ENCODE measurements around the gene DKKL1. TPM values are rescaled to one million over a fixed set of nuclear protein-coding genes. Genes with fewer than 3 reads are reported as not detected.
"Not testable (repeated sequence)": the region's sequence is repeated elsewhere in the genome, so short reads cannot be mapped to it uniquely, and the experiment has no call there.

Gene DKKL1
- total RNA-seq, 2 experiments from 2014 or later: not detected

- ChIA-PET CTCF (no interaction called here), POLR2A (interaction anchor here (1.0 kb wide), 1 partner anchor 25 kb away, joined by 3 read pairs; the partner anchor contains the start of gene CD37)
- H3K9me3 Mint-ChIP-seq: no peaks in the 10 kb centered on the region
- peaks cover 13% of the 10 kb centered on the region for H3K4me1 Mint-ChIP-seq
- no peak overlapping the region for H3K4me3 Mint-ChIP-seq
- DNase-seq: no peak
- H3K27ac Mint-ChIP-seq: no peak overlapping the region
- H3K36me3 Mint-ChIP-seq (ENCODE audit: low read depth): no peaks in the 10 kb centered on the region
- H3K27me3 Mint-ChIP-seq: peaks cover 50% of the 10 kb centered on the region
Observed at GRCh38 chr19:49359851-49360820, 3.5 kb upstream of the DKKL1 start.

DNA sequence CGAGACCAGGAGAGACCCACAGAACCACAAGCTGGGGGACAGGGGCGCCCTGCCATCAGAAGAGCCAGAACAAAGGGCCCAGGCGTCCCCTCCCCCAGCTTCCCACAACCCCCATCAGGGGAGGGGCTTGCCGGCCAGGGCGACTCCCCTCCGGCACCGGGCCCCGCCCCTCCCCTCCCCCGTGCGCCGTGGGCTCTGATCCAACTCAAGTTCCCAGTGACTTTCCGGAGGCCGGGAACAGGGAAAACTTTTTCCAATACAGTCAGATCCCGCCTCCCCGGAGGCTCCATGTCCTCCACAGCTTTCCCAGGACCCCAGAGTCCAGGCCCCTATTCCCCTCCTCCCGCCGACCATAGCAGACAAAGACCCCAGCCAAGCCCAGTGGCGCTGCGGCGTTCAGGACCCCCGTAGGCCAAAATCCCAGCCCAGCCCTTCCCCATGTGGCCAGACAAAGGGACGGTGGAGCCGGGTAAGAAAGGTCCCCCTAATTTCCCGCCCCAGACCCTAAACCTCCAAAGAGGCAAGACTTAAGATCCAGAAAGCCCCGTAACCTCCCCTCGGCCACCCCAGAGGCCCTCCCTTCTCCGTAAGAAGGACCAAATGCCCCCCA, 2.1 kb upstream of the DKKL1 start:
- H3K4me1 Mint-ChIP-seq: peaks cover 7% of the 10 kb centered on the region
- no peak overlapping the region for H3K4me3 Mint-ChIP-seq
- H3K27me3 Mint-ChIP-seq: peaks cover 43% of the 10 kb centered on the region
- no peaks in the 10 kb centered on the region for H3K9me3 Mint-ChIP-seq
- DNase-seq: no peak
- CTCF ChIA-PET: no interaction called here
- POLR2A ChIA-PET: no interaction called here
- no peaks in the 10 kb centered on the region for H3K36me3 Mint-ChIP-seq (ENCODE audit: low read depth)
- H3K27ac Mint-ChIP-seq: no peak overlapping the region

GRCh38 chr19:49362048-49362928, 1.4 kb upstream of the DKKL1 start, which contains the start of gene TEAD2:
TSS of gene TEAD2 (minus strand) at chr19:49362416. CDS start at chr19:49360075, 2,341 bp downstream.
- ChIA-PET POLR2A (no interaction called here), CTCF (interaction anchor here (0.8 kb wide), 1 partner anchor 36 kb away, joined by 4 read pairs; no protein-coding TSS in a partner anchor)
- Mint-ChIP-seq H3K4me1 (peaks cover 7% of the 10 kb centered on the region), H3K9me3 (no peaks in the 10 kb centered on the region), H3K36me3 (ENCODE audit: low read depth) (no peaks in the 10 kb centered on the region), H3K4me3 (no peak within 1 kb of the TSS), H3K27ac (no peak within 1 kb of the TSS), H3K27me3 (peaks cover 36% of the 10 kb centered on the region)
- no peak for DNase-seq

DNA sequence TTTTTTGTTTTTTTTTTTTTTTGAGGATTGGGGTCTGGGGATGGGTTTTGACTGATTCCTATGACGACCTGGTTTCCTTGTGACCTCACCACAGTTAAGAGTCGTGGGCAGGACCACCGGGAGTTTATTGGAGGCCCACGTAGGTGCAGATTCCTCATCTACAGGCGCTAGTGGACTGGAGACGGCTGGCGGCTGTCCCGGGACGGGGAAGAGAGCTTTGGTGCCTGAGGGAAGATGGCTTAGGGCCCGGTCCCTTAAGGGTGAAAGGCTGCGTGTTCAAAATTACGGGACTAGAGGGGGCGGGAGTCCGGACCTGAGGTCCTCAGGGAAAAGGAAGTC, 779 bp upstream of the DKKL1 start:
- Mint-ChIP-seq H3K9me3 (no peaks in the 10 kb centered on the region), H3K27ac (no peak overlapping the region), H3K4me1 (peaks cover 7% of the 10 kb centered on the region), H3K36me3 (ENCODE audit: low read depth) (no peaks in the 10 kb centered on the region), H3K4me3 (no peak overlapping the region), H3K27me3 (peaks cover 34% of the 10 kb centered on the region)
- POLR2A ChIA-PET: no interaction called here
- CTCF ChIA-PET: interaction anchor here (0.8 kb wide), 1 partner anchor 37 kb away, joined by 4 read pairs; no protein-coding TSS in a partner anchor
- no peak for DNase-seq

DNA sequence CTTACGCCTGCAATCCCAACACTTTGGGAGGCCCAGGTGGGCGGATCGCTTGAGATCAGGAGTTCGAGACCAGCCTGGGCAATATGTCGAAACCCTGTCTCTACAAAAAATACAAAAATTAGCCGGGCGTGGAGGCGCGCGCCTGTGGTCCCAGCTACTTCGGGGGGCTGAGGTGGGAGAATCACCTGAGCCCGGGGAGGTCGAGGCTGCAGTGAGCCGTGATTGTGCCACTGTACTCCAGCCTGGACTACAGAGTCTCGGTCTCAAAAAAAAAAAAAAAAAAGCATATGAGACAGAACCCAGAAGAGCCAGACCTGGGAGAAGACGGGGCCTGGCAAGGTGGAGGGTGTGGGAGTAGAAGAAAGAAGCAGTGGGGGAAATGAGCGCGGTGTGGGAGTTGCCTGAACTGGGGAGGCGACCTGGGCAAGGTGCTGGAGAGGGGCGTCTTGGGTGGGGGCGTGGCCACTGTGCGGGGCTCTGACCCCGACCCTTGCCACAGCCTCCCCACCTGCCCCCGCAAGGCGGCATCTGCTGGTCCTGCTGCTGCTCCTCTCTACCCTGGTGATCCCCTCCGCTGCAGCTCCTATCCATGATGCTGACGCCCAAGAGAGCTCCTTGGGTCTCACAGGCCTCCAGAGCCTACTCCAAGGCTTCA, 533 bp downstream of the DKKL1 start:
- POLR2A ChIA-PET: no interaction called here
- CTCF ChIA-PET: no interaction called here
- Mint-ChIP-seq H3K4me3 (no peak overlapping the region), H3K36me3 (ENCODE audit: low read depth) (no peaks in the 10 kb centered on the region), H3K27me3 (peaks cover 32% of the 10 kb centered on the region), H3K27ac (no peak overlapping the region), H3K9me3 (peaks cover 5% of the 10 kb centered on the region), H3K4me1 (peaks cover 7% of the 10 kb centered on the region)
- no peak for DNase-seq

DNA sequence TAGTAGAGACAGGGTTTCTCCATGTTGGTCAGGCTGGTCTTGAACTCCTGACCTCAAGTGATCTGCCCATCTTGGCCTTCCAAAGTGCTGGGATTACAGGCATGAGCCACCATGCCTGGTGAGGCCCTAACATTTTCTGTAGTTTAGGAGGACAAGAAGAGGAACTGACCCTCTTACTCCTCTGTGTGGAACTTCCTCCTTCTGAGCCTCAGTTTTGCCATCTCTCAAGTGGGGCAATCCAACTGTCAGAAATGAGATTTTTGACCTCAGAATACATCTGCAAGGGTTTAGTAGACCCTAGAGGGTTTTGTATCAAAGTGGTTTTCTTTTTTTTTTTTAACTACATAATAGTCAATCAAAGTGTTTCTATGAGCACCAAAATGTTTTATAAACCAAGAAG, 2.4 kb downstream of the DKKL1 start:
- Mint-ChIP-seq H3K4me3 (no peak overlapping the region), H3K27ac (no peak overlapping the region), H3K9me3 (peaks cover 13% of the 10 kb centered on the region), H3K27me3 (peaks cover 19% of the 10 kb centered on the region), H3K36me3 (ENCODE audit: low read depth) (no peaks in the 10 kb centered on the region), H3K4me1 (peaks cover 5% of the 10 kb centered on the region)
- CTCF ChIA-PET: interaction anchor here (0.6 to 1.5 kb wide), 2 partner anchors 167 to 282 kb away, joined by 3 to 5 read pairs; no protein-coding TSS in a partner anchor
- no peak for DNase-seq
- POLR2A ChIA-PET: no interaction called here

- CTCF ChIA-PET: no interaction called here
- H3K27ac Mint-ChIP-seq: no peak overlapping the region
- peaks cover 13% of the 10 kb centered on the region for H3K9me3 Mint-ChIP-seq
- POLR2A ChIA-PET: no interaction called here
- H3K4me3 Mint-ChIP-seq: no peak overlapping the region
- H3K4me1 Mint-ChIP-seq: no peaks in the 10 kb centered on the region
- H3K36me3 Mint-ChIP-seq (ENCODE audit: low read depth): no peaks in the 10 kb centered on the region
- H3K27me3 Mint-ChIP-seq: peaks cover 11% of the 10 kb centered on the region
- no peak for DNase-seq
Observed at GRCh38 chr19:49368711-49369358, 5.2 kb downstream of the DKKL1 start.

GRCh38 chr19:49371184-49371583, 7.5 kb downstream of the DKKL1 start:
- ChIA-PET CTCF (interaction anchor here (1.0 kb wide), 1 partner anchor 21 kb away, joined by 3 read pairs; no protein-coding TSS in a partner anchor), POLR2A (no interaction called here)
- Mint-ChIP-seq H3K27ac (no peak overlapping the region), H3K4me1 (no peaks in the 10 kb centered on the region), H3K4me3 (no peak overlapping the region), H3K36me3 (ENCODE audit: low read depth) (no peaks in the 10 kb centered on the region), H3K9me3 (peaks cover 13% of the 10 kb centered on the region), H3K27me3 (peaks cover 4% of the 10 kb centered on the region)
- no peak for DNase-seq

GRCh38 chr19:49373174-49373573, 9.5 kb downstream of the DKKL1 start:
- H3K27ac Mint-ChIP-seq; DNase-seq; H3K4me1 Mint-ChIP-seq; CTCF ChIA-PET; H3K4me3 Mint-ChIP-seq; H3K27me3 Mint-ChIP-seq; H3K36me3 Mint-ChIP-seq (ENCODE audit: low read depth): not testable (repeated sequence)
- POLR2A ChIA-PET: interaction anchor here (0.9 kb wide), 1 partner anchor 165 kb away, joined by 4 read pairs; no protein-coding TSS in a partner anchor
- peaks cover 13% of the 10 kb centered on the region for H3K9me3 Mint-ChIP-seq

GRCh38 chr19:49374665-49375434, 11.2 kb downstream of the DKKL1 start:
- CTCF ChIA-PET: no interaction called here
- no peaks in the 10 kb centered on the region for H3K4me1 Mint-ChIP-seq
- peaks cover 5% of the 10 kb centered on the region for H3K9me3 Mint-ChIP-seq
- no peak for DNase-seq
- no peaks in the 10 kb centered on the region for H3K36me3 Mint-ChIP-seq (ENCODE audit: low read depth)
- POLR2A ChIA-PET: interaction anchor here (0.7 to 0.9 kb wide), 2 partner anchors 13 to 61 kb away, joined by 3 to 4 read pairs; partner anchors contain the start of gene KASH5
- H3K4me3 Mint-ChIP-seq: no peak overlapping the region
- no peak overlapping the region for H3K27ac Mint-ChIP-seq
- H3K27me3 Mint-ChIP-seq: peaks cover 6% of the 10 kb centered on the region

DNA sequence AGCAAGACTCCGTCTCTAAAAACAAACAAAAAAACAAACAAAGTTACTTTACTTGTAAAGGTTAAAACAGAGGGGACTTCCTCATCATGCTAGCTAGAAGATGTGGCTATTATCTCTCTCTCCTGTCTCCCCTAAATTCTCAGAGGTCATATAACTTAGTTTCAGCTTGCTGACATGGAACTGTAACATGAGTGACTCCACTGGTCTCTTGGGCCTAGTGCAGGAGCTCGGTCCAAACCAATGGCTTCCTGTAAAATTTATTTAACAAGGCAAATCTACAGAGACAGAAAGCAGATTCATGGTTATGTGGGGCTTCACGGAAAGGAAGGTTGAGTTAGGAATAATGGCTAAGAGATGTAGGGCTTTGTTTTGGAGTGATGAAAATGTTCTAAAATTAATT, 14.8 kb downstream of the DKKL1 start:
- no peak for DNase-seq
- no peaks in the 10 kb centered on the region for H3K36me3 Mint-ChIP-seq (ENCODE audit: low read depth)
- ChIA-PET POLR2A (no interaction called here), CTCF (interaction anchor here (1.0 to 1.9 kb wide), 2 partner anchors 13 to 23 kb away, joined by 3 to 6 read pairs; no protein-coding TSS in a partner anchor)
- no peak overlapping the region for H3K4me3 Mint-ChIP-seq
- H3K9me3 Mint-ChIP-seq: peaks cover 7% of the 10 kb centered on the region
- H3K4me1 Mint-ChIP-seq: no peaks in the 10 kb centered on the region
- H3K27me3 Mint-ChIP-seq: peaks cover 6% of the 10 kb centered on the region
- no peak overlapping the region for H3K27ac Mint-ChIP-seq
